ENCODE results near the gene STAT3. TPM values are rescaled to one million over a fixed set of nuclear protein-coding genes. Genes with fewer than 3 reads are reported as not detected.
"Not testable (repeated sequence)": the region's sequence is repeated elsewhere in the genome, so short reads cannot be mapped to it uniquely, and the experiment has no call there.

STAT3 gene
- total and polyA plus RNA-seq, 3 experiments from 2014 or later = 148 to 166 (median 155) TPM

GRCh38 chr17:42271006-42271778 lies 117.0 kb downstream of the STAT3 start:
- Histone ChIP-seq H3K36me3 (ENCODE audit: insufficient read depth, low read length) (no peaks in the 10 kb centered on the region), H3K4me3 (ENCODE audit: low read length) (no peak overlapping the region), H3K9me3 (ENCODE audit: low read length) (no peaks in the 10 kb centered on the region), H3K27ac (ENCODE audit: low read depth, low read length) (peak overlapping the region; percentile 34), H3K4me1 (ENCODE audit: insufficient read depth, low read length) (peaks cover 78% of the 10 kb centered on the region), H3K27me3 (ENCODE audit: insufficient read depth, low read length, poor library complexity, severe bottlenecking) (no peaks in the 10 kb centered on the region)
- Mint-ChIP-seq H3K9me3 (no peaks in the 10 kb centered on the region), H3K4me1 (peaks cover 72 to 87% (median 84%) of the 10 kb centered on the region in 3 donors), H3K27ac (peak overlapping the region; percentile 94 to 99 (median 96)), H3K4me3 (peak overlapping the region; percentile 69 to 98 (median 85)), H3K27me3 (no peaks in the 10 kb centered on the region), H3K36me3 (peaks cover 0 to 27% (median 3%) of the 10 kb centered on the region in 3 donors)
- no peak for DNase-seq
- ChIA-PET POLR2A (interaction anchor here (1.2 to 5.3 kb wide), 2 partner anchors 17 to 21 kb away, joined by 5 to 47 read pairs; partner anchors contain the start of gene STAT5A), CTCF (interaction anchor here (0.8 to 1.2 kb wide), 3 partner anchors 8 to 49 kb away, joined by 3 to 4 read pairs (median 3); no protein-coding TSS in a partner anchor)

- Histone ChIP-seq H3K4me3 (ENCODE audit: low read length) (no peak overlapping the region), H3K27me3 (ENCODE audit: insufficient read depth, low read length, poor library complexity, severe bottlenecking) (no peaks in the 10 kb centered on the region), H3K36me3 (ENCODE audit: insufficient read depth, low read length) (no peaks in the 10 kb centered on the region), H3K4me1 (ENCODE audit: insufficient read depth, low read length) (peaks cover 78% of the 10 kb centered on the region), H3K9me3 (ENCODE audit: low read length) (no peaks in the 10 kb centered on the region), H3K27ac (ENCODE audit: low read depth, low read length) (peak overlapping the region; percentile 34)
- H3K27me3 Mint-ChIP-seq = no peaks in the 10 kb centered on the region
- H3K27ac Mint-ChIP-seq = peak overlapping the region; percentile 91 to 99 (median 96)
- H3K4me1 Mint-ChIP-seq = peaks cover 73 to 88% (median 87%) of the 10 kb centered on the region in 3 donors
- H3K4me3 Mint-ChIP-seq = peak overlapping the region in 5 of 7 donors; percentile 13 to 94 (median 58)
- ChIA-PET POLR2A (interaction anchor here (1.2 to 4.4 kb wide), 2 partner anchors 18 to 22 kb away, joined by 5 to 26 read pairs; partner anchors contain the start of gene STAT5A), CTCF (interaction anchor here (0.8 to 1.2 kb wide), 3 partner anchors 9 to 48 kb away, joined by 3 to 4 read pairs (median 3); no protein-coding TSS in a partner anchor)
- no peak for DNase-seq
- peaks cover 0 to 26% (median 3%) of the 10 kb centered on the region in 3 donors for H3K36me3 Mint-ChIP-seq
- no peaks in the 10 kb centered on the region for H3K9me3 Mint-ChIP-seq
These were observed 117.6 kb downstream of the STAT3 start for GRCh38 chr17:42270596-42270995.

DNA sequence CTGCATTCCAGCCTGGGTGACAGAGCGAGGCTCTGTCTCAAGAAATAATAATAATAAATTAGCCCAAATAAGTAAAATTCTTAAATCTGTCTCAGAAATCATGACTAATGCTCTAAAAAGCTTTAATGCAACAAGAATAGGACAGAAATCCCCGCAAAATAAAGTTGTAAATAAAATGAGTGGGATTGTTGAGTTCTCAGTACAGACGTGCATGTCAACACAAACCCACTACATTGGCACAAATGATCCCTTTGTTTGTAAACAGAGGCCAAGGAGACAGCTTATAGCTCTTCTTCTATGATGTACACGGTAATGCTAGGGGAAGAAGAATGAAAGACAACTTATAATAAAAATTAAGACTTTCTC lies 118.1 kb downstream of the STAT3 start:
- POLR2A ChIA-PET = interaction anchor here (1.2 to 4.4 kb wide), 2 partner anchors 18 to 21 kb away, joined by 5 to 26 read pairs; partner anchors contain the start of gene STAT5A
- H3K9me3 Mint-ChIP-seq = no peaks in the 10 kb centered on the region
- peaks cover 0 to 24% (median 3%) of the 10 kb centered on the region in 3 donors for H3K36me3 Mint-ChIP-seq
- no peaks in the 10 kb centered on the region for H3K36me3 ChIP-seq (ENCODE audit: insufficient read depth, low read length)
- DNase-seq = no peak
- peaks cover 78% of the 10 kb centered on the region for H3K4me1 ChIP-seq (ENCODE audit: insufficient read depth, low read length)
- no peak overlapping the region for H3K4me3 ChIP-seq (ENCODE audit: low read length)
- H3K9me3 ChIP-seq (ENCODE audit: low read length) = no peaks in the 10 kb centered on the region
- H3K4me3 Mint-ChIP-seq = peak overlapping the region in 3 of 7 donors; percentile 10 to 94 (median 32)
- peaks cover 72 to 91% (median 82%) of the 10 kb centered on the region in 3 donors for H3K4me1 Mint-ChIP-seq
- peak overlapping the region; percentile 61 to 98 (median 90) for H3K27ac Mint-ChIP-seq
- no peaks in the 10 kb centered on the region for H3K27me3 Mint-ChIP-seq
- CTCF ChIA-PET = interaction anchor here (1.2 kb wide), 1 partner anchor 48 kb away, joined by 3 read pairs; no protein-coding TSS in a partner anchor
- H3K27ac ChIP-seq (ENCODE audit: low read depth, low read length) = peak overlapping the region; percentile 34
- no peaks in the 10 kb centered on the region for H3K27me3 ChIP-seq (ENCODE audit: insufficient read depth, low read length, poor library complexity, severe bottlenecking)

GRCh38 chr17:42268236-42268635 lies 120.0 kb downstream of the STAT3 start:
- Histone ChIP-seq H3K9me3 (ENCODE audit: low read length) (no peaks in the 10 kb centered on the region), H3K4me3 (ENCODE audit: low read length) (no peak overlapping the region), H3K27me3 (ENCODE audit: insufficient read depth, low read length, poor library complexity, severe bottlenecking) (no peaks in the 10 kb centered on the region), H3K4me1 (ENCODE audit: insufficient read depth, low read length) (peaks cover 59% of the 10 kb centered on the region), H3K27ac (ENCODE audit: low read depth, low read length) (peak overlapping the region; percentile 13), H3K36me3 (ENCODE audit: insufficient read depth, low read length) (no peaks in the 10 kb centered on the region)
- CTCF ChIA-PET = interaction anchor here (1.2 to 1.6 kb wide), 3 partner anchors 15 to 44 kb away, joined by 3 to 4 read pairs (median 3); no protein-coding TSS in a partner anchor
- peak overlapping the region; percentile 64 to 98 (median 92) for H3K27ac Mint-ChIP-seq
- no peaks in the 10 kb centered on the region for H3K27me3 Mint-ChIP-seq
- DNase-seq = no peak
- H3K9me3 Mint-ChIP-seq = no peaks in the 10 kb centered on the region
- POLR2A ChIA-PET = interaction anchor here (1.5 to 4.4 kb wide), 2 partner anchors 19 to 20 kb away, joined by 4 to 26 read pairs; partner anchors contain the start of gene STAT5A
- peaks cover 63 to 83% (median 71%) of the 10 kb centered on the region in 3 donors for H3K4me1 Mint-ChIP-seq
- H3K36me3 Mint-ChIP-seq = peaks cover 0 to 18% (median 3%) of the 10 kb centered on the region in 3 donors
- H3K4me3 Mint-ChIP-seq = peak overlapping the region in 5 of 7 donors; percentile 19 to 61 (median 35)

GRCh38 chr17:42266918-42267766 lies 121.1 kb downstream of the STAT3 start:
- Mint-ChIP-seq H3K27ac (peak overlapping the region; percentile 84 to 98 (median 94)), H3K9me3 (no peaks in the 10 kb centered on the region), H3K36me3 (peaks cover 0 to 18% (median 3%) of the 10 kb centered on the region in 3 donors), H3K4me1 (peaks cover 56 to 74% (median 66%) of the 10 kb centered on the region in 3 donors), H3K27me3 (no peaks in the 10 kb centered on the region), H3K4me3 (peak overlapping the region in 4 of 7 donors; percentile 19 to 58 (median 40))
- Histone ChIP-seq H3K27me3 (ENCODE audit: insufficient read depth, low read length, poor library complexity, severe bottlenecking) (no peaks in the 10 kb centered on the region), H3K4me3 (ENCODE audit: low read length) (no peak overlapping the region), H3K9me3 (ENCODE audit: low read length) (no peaks in the 10 kb centered on the region), H3K36me3 (ENCODE audit: insufficient read depth, low read length) (no peaks in the 10 kb centered on the region), H3K27ac (ENCODE audit: low read depth, low read length) (peak overlapping the region; percentile 49), H3K4me1 (ENCODE audit: insufficient read depth, low read length) (peaks cover 50% of the 10 kb centered on the region)
- DNase-seq = peak; percentile 38 to 87 (median 60)
- ChIA-PET POLR2A (interaction anchor here (1.2 to 4.4 kb wide), 2 partner anchors 9 to 18 kb away, joined by 4 to 26 read pairs; partner anchors contain the start of gene STAT5B), CTCF (interaction anchor here (1.6 kb wide), 1 partner anchor 45 kb away, joined by 4 read pairs; no protein-coding TSS in a partner anchor)

DNA sequence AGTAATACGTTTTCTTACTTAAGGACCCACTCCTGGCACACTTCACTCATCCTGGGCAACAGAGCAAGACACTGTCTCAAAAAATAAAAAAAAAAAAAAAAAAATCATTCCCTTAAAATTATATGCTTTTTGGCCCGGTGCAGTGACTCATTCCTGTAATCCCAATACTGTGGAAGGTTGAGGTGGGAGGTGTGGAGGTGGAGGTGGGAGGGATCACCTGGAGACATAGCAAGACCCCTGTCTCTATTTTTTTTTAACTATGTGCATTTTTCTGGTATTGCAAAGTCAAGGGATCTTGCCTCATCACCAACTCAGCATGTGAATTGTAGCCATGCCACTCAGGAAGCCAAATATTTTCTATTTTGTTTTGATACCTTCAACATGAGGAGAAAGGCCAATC lies 121.8 kb downstream of the STAT3 start:
- no peaks in the 10 kb centered on the region for H3K9me3 Mint-ChIP-seq
- ChIA-PET POLR2A (interaction anchor here (1.2 to 4.4 kb wide), 2 partner anchors 9 to 17 kb away, joined by 4 to 26 read pairs; partner anchors contain the start of gene STAT5B), CTCF (no interaction called here)
- no peaks in the 10 kb centered on the region for H3K27me3 ChIP-seq (ENCODE audit: insufficient read depth, low read length, poor library complexity, severe bottlenecking)
- H3K9me3 ChIP-seq (ENCODE audit: low read length) = no peaks in the 10 kb centered on the region
- H3K4me3 Mint-ChIP-seq = peak overlapping the region in 4 of 7 donors; percentile 19 to 58 (median 38)
- no peaks in the 10 kb centered on the region for H3K27me3 Mint-ChIP-seq
- peak overlapping the region; percentile 84 to 98 (median 94) for H3K27ac Mint-ChIP-seq
- H3K27ac ChIP-seq (ENCODE audit: low read depth, low read length) = peak overlapping the region; percentile 35
- H3K4me1 Mint-ChIP-seq = peaks cover 51 to 67% (median 62%) of the 10 kb centered on the region in 3 donors
- peaks cover 0 to 18% (median 3%) of the 10 kb centered on the region in 3 donors for H3K36me3 Mint-ChIP-seq
- DNase-seq = peak in 1 of 5 donors; percentile 38
- H3K36me3 ChIP-seq (ENCODE audit: insufficient read depth, low read length) = no peaks in the 10 kb centered on the region
- H3K4me1 ChIP-seq (ENCODE audit: insufficient read depth, low read length) = peaks cover 45% of the 10 kb centered on the region
- H3K4me3 ChIP-seq (ENCODE audit: low read length) = no peak overlapping the region

- H3K4me3 ChIP-seq (ENCODE audit: low read length); H3K9me3 ChIP-seq (ENCODE audit: low read length); H3K27ac Mint-ChIP-seq; POLR2A ChIA-PET; H3K9me3 Mint-ChIP-seq; H3K27ac ChIP-seq (ENCODE audit: low read depth, low read length); H3K4me3 Mint-ChIP-seq; DNase-seq; H3K36me3 ChIP-seq (ENCODE audit: insufficient read depth, low read length); H3K27me3 ChIP-seq (ENCODE audit: insufficient read depth, low read length, poor library complexity, severe bottlenecking); CTCF ChIA-PET; H3K27me3 Mint-ChIP-seq: not testable (repeated sequence)
- peaks cover 0 to 13% (median 3%) of the 10 kb centered on the region in 3 donors for H3K36me3 Mint-ChIP-seq
- peaks cover 38% of the 10 kb centered on the region for H3K4me1 ChIP-seq (ENCODE audit: insufficient read depth, low read length)
- peaks cover 43 to 62% (median 53%) of the 10 kb centered on the region in 3 donors for H3K4me1 Mint-ChIP-seq
These were observed 123.9 kb downstream of the STAT3 start for GRCh38 chr17:42264366-42264765.
